K562 (cell line): ENCODE data around the gene FAT2. TPM values are rescaled to one million over a fixed set of nuclear protein-coding genes. Genes with fewer than 3 reads are reported as not detected.

Experiments used
- ATAC-seq: fragments of 200-7000 bp; cut with Tn5 transposase; 3 replicates; pipeline ENCODE4 v1.9.1; 2020; ENCODE audit warnings: moderate library complexity
- BruUV-seq: library from RNA; stranded (reverse); fragments of 400-500 nt; replicated peaks from 2 replicates; lab custom pipeline; 2021; lab: Mats Ljungman, UMichigan
- CTCF ChIA-PET: fragments of 300-600 bp; formaldehyde crosslinking; extraction: SDS; loops from one replicate; lab custom pipeline; 2021; ENCODE audit warnings: low intra/inter-chr PET ratio; lab: Yijun Ruan, JAX
- POLR2A ChIA-PET: fragments of 300-600, 350-650 bp; sonication (Branson Sonifier 250); formaldehyde crosslinking; extraction: SDS; loops from one replicate; lab custom pipeline; 2021; ENCODE audit warnings: antibody characterized with exemption, inconsistent platforms; lab: Yijun Ruan, JAX
- DNase-seq, 4 experiments: peaks; one replicate each; pipeline versions ENCODE4 v3.0.0 to v3.0.0-alpha.2; 2011 to 2018; ENCODE audit warnings: low spot score in 3 of 4, mixed read lengths in 3 of 4; ENCODE audit errors: extremely low read depth in 1 of 4
- FAIRE-seq: peaks from 2 replicates; lab custom pipeline; 2011; peaks lifted over from hg19 to GRCh38; lab: Jason Lieb, UNC
- H2AFZ ChIP-seq: 2 replicates; pipeline ENCODE4 v1.6.0; 2011; ENCODE audit warnings: low read depth, low read length, control low read depth, inconsistent platforms
- H3K27ac ChIP-seq: fragments of 200-600 bp; 3 replicates; pipeline ENCODE4 v1.8.0; 2011; ENCODE audit warnings: low read depth, mild to moderate bottlenecking, control low read depth, inconsistent platforms, low read length, moderate library complexity, mixed read lengths; ENCODE audit errors: extremely low read depth
- H3K27me3 ChIP-seq, 2 experiments: fragments of 300-600 bp in 1 of 2; 2 replicates in 1 of 2; 3 replicates in 1 of 2; pipeline versions ENCODE4 v1.6.0 to v1.8.0; 2011; ENCODE audit warnings: inconsistent platforms in 2 of 2, low read length in 2 of 2, mild to moderate bottlenecking in 1 of 2, mixed read lengths in 1 of 2, moderate library complexity in 1 of 2; ENCODE audit not compliant: control insufficient read depth in 2 of 2, insufficient read depth in 2 of 2
- H3K36me3 ChIP-seq: fragments of 300-600 bp; 3 replicates; pipeline ENCODE4 v1.8.0; 2011; ENCODE audit warnings: mild to moderate bottlenecking, low read length, inconsistent platforms; ENCODE audit not compliant: control insufficient read depth, insufficient read depth
- H3K4me1 ChIP-seq, 2 experiments: fragments of 200-600 bp in 1 of 2; replicated peaks in 1 of 2; 2 replicates in 1 of 2; 3 replicates in 1 of 2; pipeline versions ENCODE4 v1.5.1 to v1.8.0; 2011; ENCODE audit warnings: inconsistent platforms in 2 of 2, low read length in 2 of 2, mild to moderate bottlenecking in 1 of 2, mixed read lengths in 1 of 2, moderate library complexity in 1 of 2; ENCODE audit not compliant: control insufficient read depth in 2 of 2, insufficient read depth in 2 of 2
- H3K4me2 ChIP-seq: 2 replicates; pipeline ENCODE4 v1.6.1; 2011; ENCODE audit warnings: low read length, control low read depth, inconsistent platforms, mixed read lengths; ENCODE audit not compliant: insufficient read depth
- H3K4me3 ChIP-seq: fragments of 200-600 bp; sonication (generic), shearing (Covaris generic); 2 replicates; pipeline ENCODE4 v1.5.1; 2016; ENCODE audit warnings: control low read depth, inconsistent platforms
- H3K79me2 ChIP-seq: fragments of 200-600 bp; 3 replicates; pipeline ENCODE4 v1.8.0; 2011; ENCODE audit warnings: low read length, inconsistent platforms; ENCODE audit not compliant: control insufficient read depth, insufficient read depth
- H3K9ac ChIP-seq, 2 experiments: 2 replicates each; pipeline versions ENCODE4 v1.6.0 to v1.6.1; 2011; ENCODE audit warnings: low read depth in 2 of 2, low read length in 2 of 2, control low read depth in 1 of 2, inconsistent platforms in 1 of 2, mild to moderate bottlenecking in 1 of 2, mixed read lengths in 1 of 2; ENCODE audit not compliant: insufficient read depth in 1 of 2
- H3K9me1 ChIP-seq: one replicate; pipeline ENCODE4 v1.6.0; 2011; ENCODE audit warnings: inconsistent platforms, mild to moderate bottlenecking, low read length, moderate library complexity; ENCODE audit not compliant: control insufficient read depth, insufficient read depth
- H3K9me3 ChIP-seq: replicated peaks from 2 replicates; pipeline ENCODE4 v1.5.1; 2011; ENCODE audit warnings: low read depth, low read length, inconsistent platforms; ENCODE audit not compliant: control insufficient read depth, insufficient read depth
- H4K20me1 ChIP-seq: replicated peaks from 2 replicates; pipeline ENCODE4 v1.6.1; 2011; ENCODE audit warnings: low read length, inconsistent platforms, mixed read lengths; ENCODE audit not compliant: control insufficient read depth, insufficient read depth
- ARID1B ChIP-seq: fragments of 450-650 bp; IDR thresholded peaks from 2 replicates; pipeline ENCODE4 v1.6.1; 2016; ENCODE audit warnings: antibody characterized with exemption, mild to moderate bottlenecking, inconsistent platforms
- ARID2 ChIP-seq: fragments of 450-650 bp; IDR thresholded peaks from 2 replicates; pipeline ENCODE4 v1.6.1; 2017; ENCODE audit warnings: antibody characterized with exemption, mild to moderate bottlenecking
- CTBP1 ChIP-seq: fragments of 450-650 bp; IDR thresholded peaks from 2 replicates; pipeline ENCODE4 v1.6.1; 2016; ENCODE audit warnings: borderline replicate concordance
- GABPB2 ChIP-seq: fragments of 250-450 bp; sonication (Bioruptor Pico); conservative IDR thresholded peaks from 2 replicates; pipeline ENCODE4 v1.5.1; 2021; ENCODE audit warnings: mild to moderate bottlenecking
- MTA2 ChIP-seq: fragments of 450-650 bp; IDR thresholded peaks from 2 replicates; pipeline ENCODE4 v1.6.1; 2016; ENCODE audit warnings: low read depth
- NCOA1 ChIP-seq: fragments of 450-650 bp; IDR thresholded peaks from 2 replicates; pipeline ENCODE4 v1.6.1; 2016; ENCODE audit warnings: low read depth
- NFIC ChIP-seq: fragments of 450-650 bp; IDR thresholded peaks from 2 replicates; pipeline ENCODE4 v1.6.1; 2017; ENCODE audit warnings: mild to moderate bottlenecking, inconsistent platforms
- PTTG1 ChIP-seq: fragments of 450-650 bp; IDR thresholded peaks from 2 replicates; pipeline ENCODE4 v1.6.1; 2016; ENCODE audit warnings: low read depth, mild to moderate bottlenecking, missing genetic modification characterization, missing compliant biosample characterization
- RB1 ChIP-seq: fragments of 450-650 bp; IDR thresholded peaks from 2 replicates; pipeline ENCODE4 v1.6.1; 2017; ENCODE audit warnings: low read depth, mild to moderate bottlenecking
- RBM25 ChIP-seq: fragments of 200-400 bp; formaldehyde crosslinking; IDR thresholded peaks from 2 replicates; pipeline ENCODE4 v1.6.1; 2018; ENCODE audit warnings: low read length, low read depth, moderate library complexity; ENCODE audit not compliant: severe bottlenecking
- TBP ChIP-seq: optimal IDR thresholded peaks from 2 replicates; pipeline ENCODE3; 2011; ENCODE audit warnings: low read depth, low read length, improper control_type of control experiment
- THRB ChIP-seq: fragments of 450-650 bp; formaldehyde crosslinking; conservative IDR thresholded peaks from 2 replicates; pipeline ENCODE4 v1.4.0; 2022; ENCODE audit warnings: mild to moderate bottlenecking, missing genetic modification characterization
- ZBTB7A ChIP-seq: IDR thresholded peaks from 2 replicates; pipeline ENCODE4 v1.6.1; 2011; ENCODE audit warnings: low read depth, mild to moderate bottlenecking, low read length, moderate library complexity, borderline replicate concordance; ENCODE audit not compliant: control insufficient read depth
- ZNF282 ChIP-seq: sonication (generic); formaldehyde crosslinking; IDR thresholded peaks from 2 replicates; pipeline ENCODE4 v1.8.1; 2023; ENCODE audit warnings: missing genetic modification reagents
- ZZZ3 ChIP-seq: fragments of 450-650 bp; IDR thresholded peaks from 2 replicates; pipeline ENCODE4 v1.6.1; 2016; ENCODE audit warnings: antibody characterized with exemption, mild to moderate bottlenecking, moderate library complexity
- WGBS: fragments of 100-300 bp; shearing (Covaris generic); methylation state at CpG from one replicate; pipeline ENCODE4 v1.1.6; 2016; ENCODE audit warnings: low coverage, mixed read lengths; ENCODE audit not compliant: insufficient coverage; ENCODE audit errors: missing lambda C conversion rate; 5-methylcytosine and 5-hydroxymethylcytosine counted together
- in situ Hi-C: fragments of 300-500 bp; cut with MboI; formaldehyde crosslinking; loops from 4 replicates; pipeline ENCODE4 v1.15.0; 2018; ENCODE audit warnings: inconsistent platforms, mixed read lengths
- intact Hi-C: fragments of 100-400 bp; cut with micrococcal nuclease; formaldehyde crosslinking; loops from 2 replicates; pipeline ENCODE4 v1.14.2; 2022
- polyA plus RNA-seq, 8 experiments: library from polyadenylated mRNA; depleted of rRNA in 4 of 8; stranded (reverse) in 5 of 8; unstranded in 3 of 8; fragments of >200 nt; fragmentation: Nextera tagmentation in 2 of 8; fragmentation: Illumina TruSeq in 1 of 8; extraction: Ambion mirVana in 2 of 8; extraction: Trizol in 1 of 8; gene quantifications; 2 replicates each; pipeline versions ENCODE4 v1.2.1 to v1.2.3, GENCODE V29; 2011 to 2014; ENCODE audit warnings: inconsistent platforms in 1 of 8, missing spikeins in 1 of 8
- total RNA-seq, 7 experiments: library from RNA; depleted of rRNA in 6 of 7; stranded (reverse); fragments of >200 nt in 6 of 7; fragmentation: Illumina TruSeq in 2 of 7; extraction: Trizol in 2 of 7; gene quantifications; 2 replicates each; pipeline versions ENCODE4 v1.2.1 to v1.2.3, GENCODE V29; 2011 to 2021; ENCODE audit warnings: low replicate concordance in 1 of 7

FAT2 gene
- total and polyA plus RNA-seq, 9 of the 15 experiments (the other 6 are each of a cell fraction or from before 2014, with no cell fraction given): not detected

GRCh38 chr5:151601391-151601790 is 10.3 kb upstream of the FAT2 start:
- in situ Hi-C loops (no loop called here), intact Hi-C loops (no loop called here)
- no peak overlapping the region for H3K4me3 ChIP-seq
- no peaks in the 10 kb centered on the region for H3K36me3 ChIP-seq
- no peak overlapping the region for H2AFZ ChIP-seq
- peaks cover 0 to 15% of the 10 kb centered on the region in 2 experiments; a peak in 2 of 5 replicates for H3K27me3 ChIP-seq
- TF ChIP-seq PTTG1 (tag) (no peak), RBM25 (no peak), THRB (no peak), RB1 (no peak), ARID2 (no peak), MTA2 (no peak), CTBP1 (no peak), NFIC (no peak), ZNF282 (CRISPR knock-in tag) (no peak), ZBTB7A (no peak), ZZZ3 (no peak), TBP (no peak), GABPB2 (CRISPR knock-in tag) (no peak), NCOA1 (no peak), ARID1B (no peak)
- H3K9me1 ChIP-seq: no peaks in the 10 kb centered on the region
- ChIA-PET CTCF (no interaction called here), POLR2A (interaction anchor here (0.8 to 1.6 kb wide), 3 partner anchors 8 to 29 kb away, joined by 3 to 5 read pairs (median 4); no protein-coding TSS in a partner anchor)
- no peaks in the 10 kb centered on the region for H3K79me2 ChIP-seq
- no TSS peak for BruUV-seq
- 0% methylated on average over 4 of the region's 4 CpGs for WGBS
- no peak for ATAC-seq
- H3K9me3 ChIP-seq: no peaks in the 10 kb centered on the region
- no peaks in the 10 kb centered on the region for H3K4me1 ChIP-seq
- H3K4me2 ChIP-seq: no peak overlapping the region
- DNase-seq: no peak
- no peaks in the 10 kb centered on the region for H4K20me1 ChIP-seq
- no peak for FAIRE-seq
- no peak overlapping the region for H3K9ac ChIP-seq
- no peak overlapping the region for H3K27ac ChIP-seq
